Stimulated activated effector memory CD8-positive, alpha-beta T cell treated with anti-CD3 and anti-CD28 coated beads, Interleukin-12 subunit alpha, Interleukin-12 subunit beta, amount 100 ng/mL, for 72 hours (primary cell): ENCODE results near the gene MMAA.
"Not testable (repeated sequence)": the region's sequence is repeated elsewhere in the genome, so short reads cannot be mapped to it uniquely, and the experiment has no call there.

Experiments
- ATAC-seq: fragments of 150-1000 bp; cut with Tn5 transposase; 2 replicates; pipeline ENCODE4 v1.10.0; 2021
- DNase-seq, 2 donors: peaks; one replicate each; pipeline ENCODE4 v3.0.0; 2021 to 2022; ENCODE audit warnings: low spot score in 2 of 2
- H3K27ac Mint-ChIP-seq: one replicate; pipeline ENCODE4 v1.8.0; 2022; ENCODE audit warnings: mild to moderate bottlenecking, mixed read lengths
- H3K36me3 Mint-ChIP-seq: one replicate; pipeline ENCODE4 v1.8.0; 2022; ENCODE audit warnings: mild to moderate bottlenecking, mixed read lengths
- H3K4me1 Mint-ChIP-seq: one replicate; pipeline ENCODE4 v1.8.0; 2022; ENCODE audit warnings: mixed read lengths
- H3K4me3 Mint-ChIP-seq: one replicate; pipeline ENCODE4 v1.8.0; 2022; ENCODE audit warnings: mild to moderate bottlenecking, mixed read lengths
- H3K9me3 Mint-ChIP-seq: one replicate; pipeline ENCODE4 v1.8.0; 2022; ENCODE audit warnings: mixed read lengths

Gene MMAA

GRCh38 chr4:145619639-145619996 is 433 bp downstream of the MMAA start:
- DNase-seq (no peak), ATAC-seq (peak; percentile 70)
- H3K9me3 Mint-ChIP-seq, result no peaks in the 10 kb centered on the region
- H3K36me3 Mint-ChIP-seq, result peaks cover 18% of the 10 kb centered on the region
- peak overlapping the region; percentile 88 for H3K4me3 Mint-ChIP-seq
- H3K27ac Mint-ChIP-seq, result peak overlapping the region; percentile 99
- H3K4me1 Mint-ChIP-seq, result peaks cover 36% of the 10 kb centered on the region

- not testable (repeated sequence) for H3K4me3 Mint-ChIP-seq, DNase-seq, ATAC-seq, H3K9me3 Mint-ChIP-seq
- H3K27ac Mint-ChIP-seq, result peak overlapping the region; percentile 62
- H3K4me1 Mint-ChIP-seq, result peaks cover 48% of the 10 kb centered on the region
- H3K36me3 Mint-ChIP-seq, result peaks cover 24% of the 10 kb centered on the region
Measured at GRCh38 chr4:145622067-145622466, 2.9 kb downstream of the MMAA start.

- Mint-ChIP-seq H3K27ac (peak overlapping the region; percentile 93), H3K9me3 (no peaks in the 10 kb centered on the region), H3K36me3 (peaks cover 19% of the 10 kb centered on the region), H3K4me3 (peak overlapping the region; percentile 25), H3K4me1 (peaks cover 53% of the 10 kb centered on the region)
- ATAC-seq (peak; percentile 74), DNase-seq (no peak)
Measured at GRCh38 chr4:145623831-145624230, 4.6 kb downstream of the MMAA start.

- H3K9me3 Mint-ChIP-seq, result no peaks in the 10 kb centered on the region
- H3K36me3 Mint-ChIP-seq, result peaks cover 9% of the 10 kb centered on the region
- H3K4me1 Mint-ChIP-seq, result peaks cover 43% of the 10 kb centered on the region
- peak overlapping the region; percentile 93 for H3K27ac Mint-ChIP-seq
- H3K4me3 Mint-ChIP-seq, result peak overlapping the region; percentile 9
- ATAC-seq (no peak), DNase-seq (no peak)
Measured at GRCh38 chr4:145625677-145626622, 6.8 kb downstream of the MMAA start.

GRCh38 chr4:145626623-145626982 is 7.4 kb downstream of the MMAA start:
- DNase-seq, result no peak
- ATAC-seq, result no peak
- Mint-ChIP-seq H3K9me3 (no peaks in the 10 kb centered on the region), H3K4me1 (peaks cover 43% of the 10 kb centered on the region), H3K4me3 (peak overlapping the region; percentile 9), H3K36me3 (peaks cover 6% of the 10 kb centered on the region), H3K27ac (no peak overlapping the region)

GRCh38 chr4:145635117-145635516 is 15.9 kb downstream of the MMAA start:
- peaks cover 31% of the 10 kb centered on the region for H3K36me3 Mint-ChIP-seq
- H3K4me1 Mint-ChIP-seq, result peaks cover 34% of the 10 kb centered on the region
- ATAC-seq (no peak), DNase-seq (no peak)
- peak overlapping the region; percentile 43 for H3K27ac Mint-ChIP-seq
- no peaks in the 10 kb centered on the region for H3K9me3 Mint-ChIP-seq
- no peak overlapping the region for H3K4me3 Mint-ChIP-seq

GRCh38 chr4:145635630-145636029 is 16.4 kb downstream of the MMAA start:
- peaks cover 36% of the 10 kb centered on the region for H3K36me3 Mint-ChIP-seq
- H3K9me3 Mint-ChIP-seq, result no peaks in the 10 kb centered on the region
- DNase-seq, result no peak
- H3K4me3 Mint-ChIP-seq, result no peak overlapping the region
- H3K27ac Mint-ChIP-seq, result peak overlapping the region; percentile 43
- ATAC-seq, result no peak
- peaks cover 34% of the 10 kb centered on the region for H3K4me1 Mint-ChIP-seq

GRCh38 chr4:145639186-145639698 is 20.1 kb downstream of the MMAA start:
- Mint-ChIP-seq H3K4me1 (peaks cover 11% of the 10 kb centered on the region), H3K9me3 (no peaks in the 10 kb centered on the region), H3K4me3 (no peak overlapping the region), H3K36me3 (peaks cover 38% of the 10 kb centered on the region), H3K27ac (no peak overlapping the region)
- no peak for ATAC-seq
- DNase-seq, result no peak

GRCh38 chr4:145640236-145640635 is 21.1 kb downstream of the MMAA start:
- not testable (repeated sequence) for DNase-seq, H3K4me3 Mint-ChIP-seq
- H3K36me3 Mint-ChIP-seq, result peaks cover 38% of the 10 kb centered on the region

GRCh38 chr4:145643295-145643694 is 24.1 kb downstream of the MMAA start:
- Mint-ChIP-seq H3K4me3 (no peak overlapping the region), H3K4me1 (no peaks in the 10 kb centered on the region), H3K27ac (no peak overlapping the region), H3K9me3 (no peaks in the 10 kb centered on the region), H3K36me3 (peaks cover 44% of the 10 kb centered on the region)
- ATAC-seq, result no peak
- DNase-seq, result no peak

More at GRCh38 chr4:145640236-145640635, 21.1 kb downstream of the MMAA start:
- not testable (repeated sequence) for ATAC-seq, H3K4me1 Mint-ChIP-seq, H3K27ac Mint-ChIP-seq, H3K9me3 Mint-ChIP-seq

- peaks cover 34% of the 10 kb centered on the region for H3K36me3 Mint-ChIP-seq
- ATAC-seq, result no peak
Measured at GRCh38 chr4:145644699-145645098, 25.5 kb downstream of the MMAA start.

GRCh38 chr4:145656156-145656555 is 37.0 kb downstream of the MMAA start:
- no peak overlapping the region for H3K27ac Mint-ChIP-seq
- DNase-seq, result no peak
- peaks cover 3% of the 10 kb centered on the region for H3K9me3 Mint-ChIP-seq
- no peak overlapping the region for H3K4me3 Mint-ChIP-seq
- H3K4me1 Mint-ChIP-seq, result no peaks in the 10 kb centered on the region
- no peak for ATAC-seq
- peaks cover 57% of the 10 kb centered on the region for H3K36me3 Mint-ChIP-seq

More at GRCh38 chr4:145644699-145645098, 25.5 kb downstream of the MMAA start:
- no peaks in the 10 kb centered on the region for H3K9me3 Mint-ChIP-seq
- no peak for DNase-seq
- no peak overlapping the region for H3K27ac Mint-ChIP-seq
- no peaks in the 10 kb centered on the region for H3K4me1 Mint-ChIP-seq
- H3K4me3 Mint-ChIP-seq, result no peak overlapping the region

GRCh38 chr4:145660064-145660463 is 40.9 kb downstream of the MMAA start:
- Mint-ChIP-seq H3K36me3 (peaks cover 32% of the 10 kb centered on the region), H3K4me1 (no peaks in the 10 kb centered on the region), H3K4me3 (no peak overlapping the region), H3K9me3 (peaks cover 9% of the 10 kb centered on the region), H3K27ac (no peak overlapping the region)
- DNase-seq (no peak), ATAC-seq (no peak)

GRCh38 chr4:145663194-145663593 is 44.0 kb downstream of the MMAA start:
- Mint-ChIP-seq H3K27ac (no peak overlapping the region), H3K4me3 (no peak overlapping the region), H3K4me1 (no peaks in the 10 kb centered on the region), H3K36me3 (peaks cover 7% of the 10 kb centered on the region), H3K9me3 (peaks cover 9% of the 10 kb centered on the region)
- DNase-seq (no peak), ATAC-seq (no peak)

- ATAC-seq, result no peak
- Mint-ChIP-seq H3K4me3 (no peak overlapping the region), H3K4me1 (no peaks in the 10 kb centered on the region), H3K27ac (no peak overlapping the region), H3K36me3 (no peaks in the 10 kb centered on the region), H3K9me3 (peaks cover 9% of the 10 kb centered on the region)
- no peak for DNase-seq
Measured at GRCh38 chr4:145665773-145666172, 46.6 kb downstream of the MMAA start.

- ATAC-seq, result no peak
- Mint-ChIP-seq H3K36me3 (no peaks in the 10 kb centered on the region), H3K4me1 (no peaks in the 10 kb centered on the region), H3K4me3 (no peak overlapping the region), H3K9me3 (peaks cover 4% of the 10 kb centered on the region), H3K27ac (no peak overlapping the region)
- no peak for DNase-seq
Measured at GRCh38 chr4:145670422-145670821, 51.2 kb downstream of the MMAA start.
